Fibroblast of skin of abdomen (primary cell): ENCODE results near the gene ITIH1.

Source experiments
- DNase-seq: peaks from one replicate; pipeline ENCODE4 v3.0.0-alpha.2; 2013

The ITIH1 gene

GRCh38 chr3:52841211-52841980, 64.0 kb downstream of the ITIH1 start:
- DNase-seq = no peak
